ENCODE measurements around the gene GDI2.
"Not testable (repeated sequence)": the region's sequence is repeated elsewhere in the genome, so short reads cannot be mapped to it uniquely, and the experiment has no call there.

The GDI2 gene

GRCh38 chr10:5827841-5828240, 14.6 kb upstream of the GDI2 start:
- DNase-seq (ENCODE audit: low read depth) = no peak

DNA sequence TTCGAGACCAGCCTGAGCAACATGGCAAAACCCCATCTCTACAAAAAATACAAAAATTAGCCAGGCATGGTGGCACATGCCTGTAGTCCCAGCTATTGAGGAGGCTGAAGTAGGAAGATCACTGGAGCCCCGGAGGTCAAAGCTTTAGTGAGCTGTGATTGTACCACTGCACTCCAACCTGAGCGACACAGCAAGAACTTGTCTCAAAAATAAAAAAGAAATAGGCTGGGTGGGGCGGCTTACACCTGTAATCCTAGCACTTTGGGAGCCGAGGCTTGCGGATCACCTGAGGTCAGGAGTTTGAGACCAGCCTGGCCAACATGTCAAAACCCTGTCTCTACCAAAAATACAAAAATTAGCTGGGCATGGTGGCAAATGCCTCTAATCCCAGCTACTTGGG, 13.3 kb upstream of the GDI2 start:
- DNase-seq (ENCODE audit: low read depth) = not testable (repeated sequence)

- no peak for DNase-seq (ENCODE audit: low read depth)
These were observed 5.7 kb upstream of the GDI2 start for GRCh38 chr10:5818894-5819293.

- DNase-seq (ENCODE audit: low read depth) = no peak
These were observed 4.8 kb upstream of the GDI2 start for GRCh38 chr10:5818048-5818331.

DNA sequence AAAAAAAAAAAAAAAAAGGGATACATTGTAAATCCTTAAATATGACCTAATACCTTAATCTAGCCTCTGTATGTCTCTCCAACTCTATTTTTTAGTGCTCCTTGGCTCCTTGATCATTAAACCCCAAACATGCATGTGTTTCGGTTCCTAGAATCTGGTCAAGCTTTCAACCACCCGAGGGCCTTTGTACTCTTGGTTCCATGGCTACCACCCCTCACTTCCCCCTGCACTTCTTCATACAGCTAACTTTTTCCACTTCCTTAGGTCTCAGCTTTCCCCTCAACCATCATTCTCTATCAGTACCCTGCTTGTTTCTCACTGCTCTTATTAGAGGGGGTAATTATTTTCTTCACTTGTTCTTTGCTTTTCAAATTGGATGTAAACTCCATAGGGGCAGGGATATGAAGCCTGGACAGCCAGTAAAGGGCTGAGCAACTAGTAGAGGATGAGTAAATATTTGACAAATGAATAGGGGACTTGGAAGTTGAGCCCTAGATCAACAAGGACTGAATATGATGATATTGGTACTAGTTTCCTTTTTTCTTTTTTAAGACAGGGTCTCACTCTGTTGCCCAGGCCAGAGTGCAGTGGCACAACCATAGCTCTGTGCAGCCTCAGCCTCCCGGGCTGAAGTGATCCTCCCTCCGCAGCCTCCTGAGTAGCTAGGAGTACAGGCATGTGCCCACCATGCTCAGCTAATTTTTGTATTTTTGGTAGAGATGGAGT, 4.3 kb upstream of the GDI2 start:
- DNase-seq (ENCODE audit: low read depth) = no peak

DNA sequence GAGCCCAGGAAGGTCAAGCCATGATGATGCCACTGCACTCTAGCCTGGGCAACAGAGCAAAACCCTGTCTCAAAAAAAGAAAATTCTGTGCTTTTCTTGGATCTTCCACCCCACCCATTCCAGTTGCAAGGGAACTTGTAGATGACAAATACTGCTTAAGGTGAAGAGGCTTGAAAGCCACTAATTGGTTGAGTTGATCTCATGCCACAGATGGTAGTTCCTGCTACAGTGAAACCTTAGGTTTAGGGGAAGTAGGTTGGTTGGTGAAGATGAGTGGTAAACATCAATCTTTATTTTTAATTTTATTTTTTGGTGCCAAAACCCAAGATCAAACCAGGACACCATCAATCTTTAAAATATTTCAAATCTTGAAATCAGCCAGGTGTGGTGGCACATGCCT, 2.9 kb upstream of the GDI2 start:
- DNase-seq (ENCODE audit: low read depth) = no peak

DNA sequence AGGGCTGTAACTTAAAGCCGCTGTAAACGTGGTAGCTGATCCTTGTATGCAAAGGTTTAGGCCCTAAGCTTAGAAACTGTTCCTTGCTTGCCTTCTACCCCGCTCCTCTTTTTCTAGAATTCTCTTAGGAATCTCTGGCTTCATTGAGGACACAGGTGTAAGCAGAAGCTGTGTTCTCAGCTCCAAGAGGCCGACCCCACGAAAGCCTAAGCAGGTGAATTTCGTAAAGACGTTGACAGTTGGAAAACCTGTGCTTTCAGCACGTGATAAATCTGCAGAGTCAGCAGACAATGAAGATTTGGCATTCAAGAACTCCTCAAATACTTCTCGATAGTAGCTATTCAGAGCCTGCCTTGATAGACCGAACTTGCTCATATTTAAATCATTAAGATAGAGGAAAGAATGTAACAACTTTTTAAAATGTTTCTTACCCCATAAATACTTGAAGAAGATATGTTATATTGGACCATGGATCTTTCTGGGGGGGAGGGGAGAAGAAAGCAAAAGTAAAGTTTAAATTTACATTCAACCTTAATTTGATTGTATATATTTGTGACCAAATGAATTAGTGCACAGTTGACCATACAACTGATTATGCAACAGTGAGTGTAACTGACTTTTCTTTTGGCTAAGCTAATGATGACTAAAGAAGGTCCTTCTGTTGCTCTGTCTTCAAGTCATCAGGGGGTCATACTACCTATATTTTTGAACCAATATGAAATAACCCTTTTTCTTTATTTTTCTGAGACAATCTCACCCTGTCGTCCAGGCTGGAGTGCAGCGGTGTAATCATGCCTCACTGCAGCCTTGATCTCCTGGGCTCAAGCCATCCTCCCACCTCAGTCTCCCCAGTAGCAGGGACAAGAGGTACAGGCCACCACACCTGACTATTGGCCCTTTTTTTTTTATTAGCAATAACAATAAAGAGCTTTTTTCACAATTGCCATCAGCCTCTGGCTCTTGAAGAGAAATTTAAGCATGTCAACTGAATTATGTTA, 1.2 kb upstream of the GDI2 start:
- DNase-seq (ENCODE audit: low read depth) = no peak

GRCh38 chr10:5813091-5813340, 218 bp downstream of the GDI2 start:
- DNase-seq (ENCODE audit: low read depth) = no peak

- peak; percentile 40 for DNase-seq (ENCODE audit: low read depth)
These were observed 747 bp downstream of the GDI2 start for GRCh38 chr10:5812283-5813090.

- no peak for DNase-seq (ENCODE audit: low read depth)
These were observed 1.8 kb downstream of the GDI2 start for GRCh38 chr10:5811387-5811821.

DNA sequence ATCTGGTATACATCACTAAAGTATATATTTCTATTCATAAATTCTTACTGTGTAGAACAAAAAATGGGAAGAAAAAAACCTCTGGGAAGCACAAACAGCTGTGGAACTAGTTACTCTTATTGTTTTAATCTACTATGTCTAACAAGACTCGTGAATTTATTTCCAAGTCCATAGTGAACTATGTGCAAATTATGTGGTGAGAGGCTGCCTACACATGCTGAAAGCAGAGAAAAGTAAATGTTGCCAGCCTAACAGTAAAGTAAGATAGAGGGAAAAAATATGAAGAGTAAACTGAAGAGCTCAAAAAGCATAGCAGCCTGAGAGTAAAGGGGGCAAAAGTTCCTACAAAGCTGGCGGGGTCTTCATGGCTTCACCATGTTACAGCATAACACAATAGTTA, 3.0 kb downstream of the GDI2 start:
- DNase-seq (ENCODE audit: low read depth) = no peak

DNA sequence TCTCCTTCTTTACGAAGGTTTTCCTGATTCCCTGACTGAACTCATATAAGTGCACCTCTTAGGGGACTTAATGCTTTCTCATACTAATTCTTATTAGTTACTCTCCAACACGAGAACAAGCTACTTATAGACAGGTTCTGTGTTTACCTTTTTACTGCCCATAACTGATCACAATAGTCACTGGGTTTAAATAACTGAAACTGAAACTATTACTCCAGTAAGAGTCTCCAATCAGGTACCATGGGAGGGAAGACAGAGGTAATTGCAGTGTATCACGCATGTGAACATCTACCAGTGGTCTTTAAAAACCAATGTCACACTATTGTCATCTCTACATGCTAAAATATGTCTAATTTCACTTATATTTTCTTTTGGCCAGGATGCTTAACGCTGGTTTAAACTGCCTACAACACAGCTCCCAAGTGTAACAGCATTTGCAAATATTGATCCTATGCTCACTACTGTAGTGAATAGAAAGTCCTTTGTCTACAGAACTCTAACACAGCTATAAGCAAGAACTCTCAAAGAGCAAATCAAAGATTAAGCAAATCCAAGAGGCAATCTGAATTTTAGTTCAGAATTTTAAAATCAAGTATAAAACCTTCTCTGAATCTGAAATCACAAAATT, 3.6 kb downstream of the GDI2 start:
- no peak for DNase-seq (ENCODE audit: low read depth)

GRCh38 chr10:5808783-5809392, 4.3 kb downstream of the GDI2 start:
- not testable (repeated sequence) for DNase-seq (ENCODE audit: low read depth)

DNA sequence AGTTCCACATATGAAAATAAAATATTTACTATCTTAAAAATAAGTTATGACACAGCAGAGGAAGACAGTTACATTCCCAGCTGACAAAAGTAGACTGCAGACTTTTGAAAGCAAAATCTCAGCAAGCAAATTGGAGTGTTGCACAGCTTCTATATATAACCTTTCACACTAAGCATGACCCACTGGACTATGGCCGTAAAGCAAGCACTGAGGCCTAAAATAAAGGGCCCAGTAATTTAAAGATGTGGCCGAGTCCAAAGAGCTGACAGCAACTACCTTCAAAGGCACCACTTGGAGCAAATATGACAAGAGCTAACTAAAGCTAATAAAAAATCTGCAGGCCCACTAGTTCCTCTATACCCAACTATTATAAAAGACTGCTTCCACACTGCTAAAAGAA, 6.5 kb downstream of the GDI2 start:
- DNase-seq (ENCODE audit: low read depth) = no peak

GRCh38 chr10:5805711-5806110, 7.5 kb downstream of the GDI2 start:
- no peak for DNase-seq (ENCODE audit: low read depth)

DNA sequence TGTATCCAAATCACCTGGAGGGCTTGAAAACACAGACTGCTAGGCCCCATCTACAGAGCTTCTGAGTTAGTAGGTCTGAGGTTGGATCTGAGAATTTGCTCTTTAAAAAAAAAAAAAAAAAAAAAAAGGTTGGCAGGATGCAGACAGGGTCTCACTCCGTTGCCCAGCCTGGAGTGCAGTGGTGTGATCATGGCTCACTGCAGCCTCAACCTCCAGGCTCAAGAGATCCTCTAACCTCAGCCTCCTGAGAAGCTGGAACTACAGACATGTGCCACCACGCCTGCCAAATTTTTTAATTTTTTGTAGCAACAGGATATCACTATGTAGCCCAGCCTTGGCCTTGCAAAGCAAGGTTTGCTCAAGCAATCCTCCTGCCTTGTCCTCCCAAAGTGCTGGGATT, 8.0 kb downstream of the GDI2 start:
- DNase-seq (ENCODE audit: low read depth) = no peak

DNA sequence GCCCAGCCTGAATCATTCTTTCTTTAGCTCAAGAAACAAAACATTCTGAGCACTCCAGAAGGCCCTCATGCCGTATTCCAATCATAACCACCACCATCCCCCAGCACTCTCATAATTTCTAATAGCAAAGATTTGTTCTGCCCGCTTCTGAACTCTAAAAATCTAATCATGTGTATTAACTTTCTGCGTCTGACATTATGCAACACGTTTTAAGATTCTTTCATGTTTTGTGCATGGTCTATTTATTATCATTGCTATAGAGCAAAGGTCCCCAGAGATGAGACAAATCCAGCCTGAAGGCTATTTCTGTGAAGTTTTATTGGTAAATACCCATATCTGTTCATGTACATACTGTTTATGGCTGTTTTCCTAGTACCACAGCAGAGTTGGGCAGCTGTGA, 8.8 kb downstream of the GDI2 start:
- DNase-seq (ENCODE audit: low read depth) = no peak

GRCh38 chr10:5800782-5801181, 12.5 kb downstream of the GDI2 start:
- DNase-seq (ENCODE audit: low read depth) = no peak

GRCh38 chr10:5794236-5794635, 19.0 kb downstream of the GDI2 start:
- no peak for DNase-seq (ENCODE audit: low read depth)

GRCh38 chr10:5789626-5790025, 23.6 kb downstream of the GDI2 start:
- DNase-seq (ENCODE audit: low read depth) = no peak

DNA sequence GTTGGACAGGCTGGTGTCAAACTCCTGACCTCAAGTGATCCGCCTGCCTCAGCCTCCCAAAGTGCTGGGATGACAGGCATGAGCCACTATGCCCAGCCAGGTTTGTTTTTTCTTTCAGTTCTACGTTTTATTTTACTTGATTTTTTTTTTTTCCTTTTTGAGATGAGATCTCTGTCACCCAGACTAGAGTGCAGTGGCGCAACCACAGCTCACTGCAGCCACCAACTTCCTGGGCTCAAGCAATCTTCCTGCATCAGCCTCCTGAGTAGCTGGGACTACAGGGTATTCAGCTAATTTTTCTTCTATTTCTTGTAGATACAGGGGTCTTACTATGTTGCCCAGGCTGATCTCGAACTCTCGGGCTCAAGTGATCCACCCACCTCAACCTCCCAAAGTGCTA, 24.3 kb downstream of the GDI2 start:
- no peak for DNase-seq (ENCODE audit: low read depth)

GRCh38 chr10:5783300-5783699, 29.9 kb downstream of the GDI2 start:
- no peak for DNase-seq (ENCODE audit: low read depth)
